IPS-20b (cell line): Measurements from ENCODE around the gene CFAP54.

ENCODE experiments used
- H3K27ac ChIP-seq: one replicate; pipeline ENCODE4 v1.5.1; 2013; ENCODE audit warnings: low read length
- H3K27me3 ChIP-seq: 2 replicates; pipeline ENCODE4 v1.6.1; 2013; ENCODE audit warnings: mild to moderate bottlenecking, low read length, inconsistent platforms; ENCODE audit not compliant: insufficient read depth
- H3K36me3 ChIP-seq: 2 replicates; pipeline ENCODE4 v1.6.1; 2013; ENCODE audit warnings: low read depth, mild to moderate bottlenecking, inconsistent platforms, low read length, moderate library complexity; ENCODE audit not compliant: insufficient read depth
- H3K4me1 ChIP-seq: 2 replicates; pipeline ENCODE4 v1.6.1; 2013; ENCODE audit warnings: mild to moderate bottlenecking, control low read depth, inconsistent platforms, low read length, moderate library complexity; ENCODE audit not compliant: insufficient read depth
- H3K4me3 ChIP-seq: 2 replicates; pipeline ENCODE4 v1.5.1; 2013; ENCODE audit warnings: mild to moderate bottlenecking, low read length, inconsistent platforms
- H3K9ac ChIP-seq: 2 replicates; pipeline ENCODE4 v1.6.1; 2013; ENCODE audit warnings: low read depth, mild to moderate bottlenecking, inconsistent platforms, low read length, moderate library complexity
- H3K9me3 ChIP-seq: 2 replicates; pipeline ENCODE4 v1.6.1; 2013; ENCODE audit warnings: mild to moderate bottlenecking, low read depth, low read length, inconsistent platforms; ENCODE audit not compliant: insufficient read depth

The CFAP54 gene

DNA sequence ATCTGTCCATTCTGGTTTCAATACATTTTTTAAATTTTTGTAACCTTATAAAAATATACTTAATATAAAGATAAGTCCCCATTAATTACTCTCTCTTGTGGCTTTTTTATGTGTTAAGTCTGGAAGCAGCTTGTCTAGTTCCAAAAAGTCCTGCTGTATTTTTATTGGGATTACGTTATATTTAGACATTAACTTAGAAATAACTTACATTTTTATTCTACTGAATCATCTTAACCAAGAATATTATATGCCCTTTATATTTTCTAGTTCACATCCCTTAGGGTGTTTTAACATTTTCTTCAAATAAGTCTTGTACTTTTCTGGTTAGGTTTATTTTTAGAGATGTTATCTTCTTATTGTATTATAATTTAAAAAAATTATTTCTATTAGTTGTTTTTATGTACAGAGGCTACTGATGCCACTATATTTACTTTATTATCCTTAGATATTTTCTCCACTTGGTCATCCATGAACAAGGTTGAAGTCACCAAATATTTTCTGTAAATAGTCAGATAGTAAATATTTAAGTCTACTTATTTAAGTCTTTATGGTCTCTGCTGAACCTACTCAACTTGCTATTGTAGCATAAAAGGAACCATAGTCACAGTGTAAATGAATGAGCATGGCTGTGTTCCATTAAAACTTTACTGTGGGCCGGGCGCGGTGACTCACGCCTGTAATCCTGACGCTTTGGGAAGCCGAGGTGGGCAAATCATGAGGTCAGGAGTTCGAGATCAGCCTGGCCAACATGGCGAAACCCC lies 285.3 kb downstream of the CFAP54 start:
- H3K36me3 ChIP-seq: no peaks in the 10 kb centered on the region
- H3K9ac ChIP-seq: no peak overlapping the region
- no peak overlapping the region for H3K4me3 ChIP-seq
- H3K27me3 ChIP-seq: no peaks in the 10 kb centered on the region
- no peak overlapping the region for H3K27ac ChIP-seq
- H3K9me3 ChIP-seq: no peaks in the 10 kb centered on the region
- no peaks in the 10 kb centered on the region for H3K4me1 ChIP-seq

DNA sequence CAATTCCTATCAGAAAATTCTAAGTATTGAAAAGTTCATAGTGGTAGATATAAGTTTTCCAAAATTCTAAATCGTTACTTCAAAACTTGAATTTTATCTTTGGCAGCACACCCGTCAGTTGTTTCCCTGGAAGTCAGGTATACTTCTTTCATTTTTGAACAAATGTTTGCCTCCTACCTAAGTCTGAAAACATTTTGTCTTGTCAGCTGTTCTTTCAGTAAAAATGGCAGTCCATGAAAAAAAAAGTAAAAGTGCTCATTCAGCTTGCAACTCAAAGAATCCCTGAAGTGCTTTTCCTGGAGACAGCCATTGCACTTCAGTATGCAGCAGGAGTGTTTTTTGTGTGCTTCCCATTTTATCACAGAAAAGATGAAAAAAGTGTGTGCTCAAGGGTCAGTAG lies 287.5 kb downstream of the CFAP54 start:
- Histone ChIP-seq H3K9me3 (no peaks in the 10 kb centered on the region), H3K27ac (no peak overlapping the region), H3K4me3 (no peak overlapping the region), H3K9ac (no peak overlapping the region), H3K4me1 (no peaks in the 10 kb centered on the region), H3K27me3 (no peaks in the 10 kb centered on the region), H3K36me3 (no peaks in the 10 kb centered on the region)

DNA sequence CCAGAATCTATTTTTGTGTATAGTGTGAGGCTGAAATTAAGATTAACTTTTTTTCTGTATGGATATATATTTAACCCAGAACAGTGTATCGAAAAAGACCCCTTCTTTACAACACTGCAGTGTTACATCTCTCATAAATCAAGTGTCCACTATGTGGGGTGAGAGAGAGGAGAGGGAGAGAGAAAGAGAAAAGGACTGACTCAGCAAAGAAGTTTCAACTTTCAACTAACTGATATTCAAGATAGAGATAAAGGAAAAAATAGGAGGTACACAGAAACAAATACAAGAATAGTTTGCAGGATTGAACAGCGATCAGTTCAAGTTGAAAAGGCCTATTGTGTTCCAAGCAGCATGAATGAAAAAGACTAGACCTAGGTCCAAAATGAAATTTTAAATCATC lies 291.0 kb downstream of the CFAP54 start:
- no peaks in the 10 kb centered on the region for H3K36me3 ChIP-seq

DNA sequence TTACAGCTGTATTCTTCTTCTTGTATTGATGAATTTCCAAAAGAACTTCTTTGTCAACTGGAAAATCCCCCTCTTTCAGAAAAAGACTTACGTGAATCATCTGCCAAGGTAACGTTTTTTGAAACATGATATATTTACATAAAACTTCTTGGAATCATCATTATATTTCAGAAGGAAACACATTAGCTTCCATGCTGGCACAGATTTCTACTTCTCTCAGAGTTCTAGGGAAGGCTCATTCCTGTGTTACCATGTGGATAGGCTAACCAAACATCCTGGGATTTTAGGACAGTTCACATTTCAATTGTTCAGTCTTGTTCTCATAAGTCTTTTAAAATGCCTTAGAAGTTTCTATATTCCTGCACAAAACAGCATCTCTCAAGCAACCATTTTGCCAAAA lies 297.4 kb downstream of the CFAP54 start:
- H3K27me3 ChIP-seq: no peaks in the 10 kb centered on the region
- H3K9me3 ChIP-seq: no peaks in the 10 kb centered on the region
- no peaks in the 10 kb centered on the region for H3K4me1 ChIP-seq
- H3K36me3 ChIP-seq: no peaks in the 10 kb centered on the region
- H3K9ac ChIP-seq: no peak overlapping the region
- H3K4me3 ChIP-seq: no peak overlapping the region
- no peak overlapping the region for H3K27ac ChIP-seq

More for the DNA sequence above, 291.0 kb downstream of the CFAP54 start:
- Histone ChIP-seq H3K9me3 (no peaks in the 10 kb centered on the region), H3K4me1 (no peaks in the 10 kb centered on the region), H3K27me3 (no peaks in the 10 kb centered on the region), H3K27ac (no peak overlapping the region), H3K4me3 (no peak overlapping the region), H3K9ac (no peak overlapping the region)

DNA sequence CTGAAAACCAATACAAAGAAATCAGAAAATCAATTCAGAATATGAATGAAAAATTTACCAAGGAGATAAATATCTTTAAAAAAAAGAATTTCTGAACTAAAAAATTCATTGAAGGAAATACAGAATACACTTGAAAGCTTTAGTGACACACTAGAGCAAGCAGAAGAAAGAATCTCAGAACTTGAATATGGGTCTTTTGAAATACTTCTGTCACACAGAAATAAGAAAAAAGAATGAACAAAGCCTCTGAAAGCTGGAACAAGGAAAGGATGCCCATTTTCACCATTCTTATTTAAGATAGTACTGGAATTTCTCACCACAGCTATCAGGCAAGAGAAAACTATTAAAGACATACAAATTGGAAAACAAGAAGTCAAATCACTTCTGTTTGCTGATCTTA lies 314.6 kb downstream of the CFAP54 start:
- Histone ChIP-seq H3K9me3 (no peaks in the 10 kb centered on the region), H3K36me3 (no peaks in the 10 kb centered on the region), H3K4me3 (no peak overlapping the region), H3K4me1 (no peaks in the 10 kb centered on the region), H3K27me3 (no peaks in the 10 kb centered on the region), H3K27ac (no peak overlapping the region), H3K9ac (no peak overlapping the region)

DNA sequence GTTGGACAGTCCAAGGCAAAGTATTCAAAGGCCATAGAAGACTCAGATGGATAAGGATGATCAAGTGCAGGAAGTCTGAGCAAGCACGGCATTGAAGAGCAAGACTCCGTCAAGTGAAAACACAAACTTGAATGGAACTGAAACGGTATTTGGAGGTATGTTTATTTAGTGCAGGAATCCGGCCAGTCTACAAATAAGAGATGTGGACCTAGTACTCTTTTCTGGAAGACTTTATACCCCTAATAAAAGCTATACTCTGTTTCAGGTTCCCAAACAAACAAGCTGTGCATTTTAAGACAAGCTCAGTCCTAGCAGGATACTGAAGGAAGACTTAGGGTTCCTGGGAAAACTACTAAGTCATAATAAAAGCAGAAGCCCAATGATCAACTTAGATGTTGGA lies 316.9 kb downstream of the CFAP54 start:
- Histone ChIP-seq H3K27ac (no peak overlapping the region), H3K36me3 (no peaks in the 10 kb centered on the region), H3K9ac (no peak overlapping the region), H3K4me3 (no peak overlapping the region), H3K9me3 (no peaks in the 10 kb centered on the region), H3K4me1 (0 out of 2 replicates have a peak, but pooled peaks cover 7% of the 10 kb centered on the region), H3K27me3 (no peaks in the 10 kb centered on the region)

DNA sequence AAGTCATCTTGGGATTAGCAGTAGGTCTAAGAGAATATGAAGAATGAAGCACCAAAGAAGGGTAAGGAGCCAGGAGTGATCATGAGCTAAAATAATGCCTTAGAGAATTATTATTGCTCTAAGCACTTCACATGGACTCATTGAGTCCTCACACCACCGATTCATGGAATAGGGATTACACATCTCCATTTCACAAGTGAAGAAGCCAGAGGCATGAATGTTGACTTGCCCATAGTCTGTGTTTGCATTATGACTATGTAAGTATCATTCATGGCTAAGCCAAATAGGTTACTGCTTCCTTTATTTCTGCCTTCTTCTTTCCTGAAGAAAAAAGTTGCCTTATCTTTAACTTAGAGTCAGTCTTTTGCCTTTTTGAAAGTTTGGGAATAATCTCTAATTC lies 318.4 kb downstream of the CFAP54 start:
- Histone ChIP-seq H3K4me3 (no peak overlapping the region), H3K9ac (no peak overlapping the region), H3K27ac (no peak overlapping the region), H3K9me3 (no peaks in the 10 kb centered on the region), H3K27me3 (no peaks in the 10 kb centered on the region), H3K36me3 (no peaks in the 10 kb centered on the region), H3K4me1 (0 out of 2 replicates have a peak, but pooled peaks cover 7% of the 10 kb centered on the region)

DNA sequence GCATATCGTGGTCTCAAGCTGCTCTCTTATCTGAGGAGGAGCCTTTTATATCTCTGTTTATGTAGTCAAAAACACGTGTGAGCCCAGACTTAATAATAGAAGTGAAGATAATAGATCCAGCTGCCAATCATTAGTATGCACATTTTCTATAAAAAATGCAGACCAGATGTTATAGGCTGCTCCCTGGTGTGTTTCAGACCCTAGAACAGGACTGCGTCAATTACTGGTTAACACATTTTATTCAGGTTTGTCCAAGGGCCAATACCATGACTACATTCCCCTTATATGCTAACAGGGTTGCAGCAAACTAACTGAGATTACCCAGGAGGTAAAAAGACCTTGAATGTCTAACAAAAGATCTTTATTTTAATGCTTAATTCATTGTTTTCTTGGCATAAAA lies 319.2 kb downstream of the CFAP54 start:
- H3K9ac ChIP-seq: no peak overlapping the region
- H3K4me3 ChIP-seq: no peak overlapping the region
- H3K9me3 ChIP-seq: no peaks in the 10 kb centered on the region
- no peak overlapping the region for H3K27ac ChIP-seq
- H3K27me3 ChIP-seq: no peaks in the 10 kb centered on the region
- H3K36me3 ChIP-seq: no peaks in the 10 kb centered on the region
- 0 out of 2 replicates have a peak, but pooled peaks cover 7% of the 10 kb centered on the region for H3K4me1 ChIP-seq

DNA sequence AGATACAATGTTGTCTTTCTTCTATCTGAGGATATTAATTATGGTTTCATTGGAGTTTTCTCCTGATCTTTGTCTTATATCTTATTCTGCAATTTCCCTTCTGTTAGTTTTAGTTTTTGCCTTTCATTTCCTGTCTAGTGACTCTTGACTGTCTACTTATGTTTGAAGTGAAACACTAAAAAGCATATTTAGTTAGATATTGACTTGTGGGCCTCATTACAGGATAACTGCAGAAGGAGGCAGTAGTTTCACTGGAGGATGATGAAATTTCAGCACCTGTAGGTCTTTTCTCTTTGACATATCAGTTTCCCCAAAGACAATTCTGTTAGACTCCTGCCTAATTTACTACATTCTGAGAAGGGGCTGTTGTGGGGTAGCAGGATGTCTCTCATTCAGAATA lies 320.1 kb downstream of the CFAP54 start:
- Histone ChIP-seq H3K4me3 (no peak overlapping the region), H3K9me3 (no peaks in the 10 kb centered on the region), H3K27me3 (no peaks in the 10 kb centered on the region), H3K36me3 (no peaks in the 10 kb centered on the region), H3K27ac (no peak overlapping the region), H3K4me1 (0 out of 2 replicates have a peak, but pooled peaks cover 7% of the 10 kb centered on the region), H3K9ac (no peak overlapping the region)

DNA sequence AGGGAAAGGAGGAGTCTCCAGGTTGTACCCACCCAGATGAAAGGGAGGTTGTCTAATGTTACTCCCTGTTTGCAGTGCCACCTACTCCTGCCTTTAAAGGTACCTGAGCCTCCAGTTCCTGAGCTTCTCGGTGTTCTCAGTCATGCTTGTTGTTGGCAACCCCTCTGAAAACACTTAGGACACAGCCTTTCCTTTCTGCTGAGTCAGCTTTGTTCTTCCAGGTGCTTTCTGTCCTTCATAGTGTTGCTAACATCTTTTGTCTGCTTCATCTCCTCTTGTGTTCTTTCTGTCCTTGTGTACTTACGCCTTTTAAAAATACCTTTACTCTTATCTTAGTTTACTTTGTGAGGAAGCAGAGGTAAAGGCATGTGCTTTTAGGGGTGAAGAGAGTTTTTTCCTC lies 320.7 kb downstream of the CFAP54 start:
- no peaks in the 10 kb centered on the region for H3K27me3 ChIP-seq
- no peak overlapping the region for H3K27ac ChIP-seq
- 0 out of 2 replicates have a peak, but pooled peaks cover 7% of the 10 kb centered on the region for H3K4me1 ChIP-seq
- H3K9me3 ChIP-seq: no peaks in the 10 kb centered on the region
- H3K9ac ChIP-seq: no peak overlapping the region
- H3K4me3 ChIP-seq: no peak overlapping the region
- no peaks in the 10 kb centered on the region for H3K36me3 ChIP-seq

DNA sequence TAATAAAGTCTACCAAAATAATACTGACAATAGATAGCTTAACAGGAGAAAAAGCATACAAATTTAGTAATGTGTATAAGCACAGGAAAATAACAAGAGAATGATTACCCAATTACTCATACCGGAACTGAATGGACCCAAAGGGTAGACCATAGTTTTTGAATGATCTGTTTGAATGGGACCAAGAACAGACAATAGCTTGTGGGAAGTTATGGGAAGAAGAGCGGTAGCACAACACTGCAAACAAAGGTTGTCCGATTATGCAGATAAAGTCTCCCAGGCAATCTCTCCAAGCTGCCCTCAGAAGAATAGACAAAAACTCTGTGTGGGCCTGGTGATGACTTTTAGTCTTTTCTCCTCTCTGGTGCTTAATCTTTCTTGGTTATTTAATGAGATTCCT lies 321.1 kb downstream of the CFAP54 start:
- H3K9me3 ChIP-seq: no peaks in the 10 kb centered on the region
- H3K4me1 ChIP-seq: 0 out of 2 replicates have a peak, but pooled peaks cover 7% of the 10 kb centered on the region
- no peaks in the 10 kb centered on the region for H3K36me3 ChIP-seq
- no peak overlapping the region for H3K4me3 ChIP-seq
- H3K27me3 ChIP-seq: no peaks in the 10 kb centered on the region
- H3K27ac ChIP-seq: no peak overlapping the region
- no peak overlapping the region for H3K9ac ChIP-seq

DNA sequence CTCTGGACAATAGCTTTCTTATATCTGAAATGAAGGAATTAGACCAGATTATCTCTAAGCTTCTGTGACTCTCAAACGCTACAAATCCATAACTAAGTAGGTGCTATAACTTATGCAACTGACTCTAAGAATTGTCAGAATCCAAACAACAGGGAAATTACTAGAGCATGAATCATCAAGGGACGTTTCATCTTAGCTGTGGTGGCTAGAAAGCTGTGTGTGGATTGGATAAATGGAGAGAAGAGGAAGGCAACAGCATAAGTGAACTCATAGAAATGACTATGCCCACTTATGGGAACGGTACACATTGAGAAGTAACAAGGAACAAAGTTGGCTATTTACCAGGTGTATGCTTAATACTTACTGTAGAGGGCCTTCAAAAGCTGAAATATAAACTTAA lies 321.7 kb downstream of the CFAP54 start:
- H3K4me1 ChIP-seq: 0 out of 2 replicates have a peak, but pooled peaks cover 7% of the 10 kb centered on the region
- no peak overlapping the region for H3K4me3 ChIP-seq
- H3K27ac ChIP-seq: no peak overlapping the region
- no peaks in the 10 kb centered on the region for H3K36me3 ChIP-seq
- H3K9ac ChIP-seq: no peak overlapping the region
- no peaks in the 10 kb centered on the region for H3K27me3 ChIP-seq
- no peaks in the 10 kb centered on the region for H3K9me3 ChIP-seq
